ENCODE data around the gene NFE2L1.

Gene NFE2L1

GRCh38 chr17:48101012-48101720 is 53.0 kb downstream of the NFE2L1 start, which contains the start of gene CBX1:
TSS of gene CBX1 (minus strand) at chr17:48101478. CDS start at chr17:48077004, 24,474 bp downstream.
- Histone ChIP-seq H3K27ac (ENCODE audit: low read depth, low read length) (peak within 1 kb of the TSS; percentile 99), H3K18ac (ENCODE audit: low read length) (peak within 1 kb of the TSS; percentile 97), H2AK5ac (ENCODE audit: low read length) (peak within 1 kb of the TSS; percentile 74), H4K8ac (ENCODE audit: low read depth, low read length) (no peak within 1 kb of the TSS), H3K9ac (ENCODE audit: low read length) (peak within 1 kb of the TSS; percentile 98), H2BK15ac (replicated peaks; ENCODE audit: low read depth) (no peak within 1 kb of the TSS), H3K79me2 (ENCODE audit: control insufficient read depth, insufficient read depth, low read length) (peaks cover 34% of the 10 kb centered on the region), H3K4ac (ENCODE audit: low read depth, low read length) (peak within 1 kb of the TSS; percentile 90), H3K36me3 (ENCODE audit: control insufficient read depth, insufficient read depth, low read length) (no peaks in the 10 kb centered on the region), H3K4me3 (ENCODE audit: low read length) (peak within 1 kb of the TSS; percentile 95), H3K79me1 (ENCODE audit: low read length) (peaks cover 5% of the 10 kb centered on the region), H3K27me3 (ENCODE audit: insufficient read depth, low read length, poor library complexity) (no peaks in the 10 kb centered on the region), H3K4me1 (ENCODE audit: control insufficient read depth, low read depth, low read length) (peaks cover 3% of the 10 kb centered on the region), H2BK120ac (ENCODE audit: low read depth, low read length) (peak within 1 kb of the TSS; percentile 46), H3K56ac (ENCODE audit: low read length) (peak within 1 kb of the TSS; percentile 98), H3K4me2 (ENCODE audit: low read length) (peak within 1 kb of the TSS; percentile 90), H2BK5ac (ENCODE audit: low read length) (peak within 1 kb of the TSS; percentile 63), H4K5ac (ENCODE audit: low read length) (no peak within 1 kb of the TSS), H3K23ac (ENCODE audit: low read length) (peak within 1 kb of the TSS; percentile 48)
- DNase-seq: peak; percentile 98
- WGBS (ENCODE audit: extremely low coverage, insufficient coverage, low lambda C conversion rate): no CpG with 5 or more reads among the region's 79 CpGs

GRCh38 chr17:48102043-48102750 is 54.0 kb downstream of the NFE2L1 start:
- H3K18ac ChIP-seq (ENCODE audit: low read length): no peak overlapping the region
- no peak overlapping the region for H3K23ac ChIP-seq (ENCODE audit: low read length)
- peaks cover 3% of the 10 kb centered on the region for H3K4me1 ChIP-seq (ENCODE audit: control insufficient read depth, low read depth, low read length)
- no peak overlapping the region for H3K27ac ChIP-seq (ENCODE audit: low read depth, low read length)
- peaks cover 5% of the 10 kb centered on the region for H3K79me1 ChIP-seq (ENCODE audit: low read length)
- no peak overlapping the region for H3K4me3 ChIP-seq (ENCODE audit: low read length)
- no peaks in the 10 kb centered on the region for H3K27me3 ChIP-seq (ENCODE audit: insufficient read depth, low read length, poor library complexity)
- no peak overlapping the region for H2BK5ac ChIP-seq (ENCODE audit: low read length)
- no peak for DNase-seq
- H2BK15ac ChIP-seq (replicated peaks; ENCODE audit: low read depth): no peak overlapping the region
- H4K8ac ChIP-seq (ENCODE audit: low read depth, low read length): no peak overlapping the region
- peaks cover 24% of the 10 kb centered on the region for H3K79me2 ChIP-seq (ENCODE audit: control insufficient read depth, insufficient read depth, low read length)
- no peak overlapping the region for H3K4me2 ChIP-seq (ENCODE audit: low read length)
- H2AK5ac ChIP-seq (ENCODE audit: low read length): no peak overlapping the region
- WGBS (ENCODE audit: extremely low coverage, insufficient coverage, low lambda C conversion rate): no CpG with 5 or more reads among the region's 19 CpGs
- no peaks in the 10 kb centered on the region for H3K36me3 ChIP-seq (ENCODE audit: control insufficient read depth, insufficient read depth, low read length)
- no peak overlapping the region for H3K9ac ChIP-seq (ENCODE audit: low read length)
- H3K4ac ChIP-seq (ENCODE audit: low read depth, low read length): no peak overlapping the region
- H2BK120ac ChIP-seq (ENCODE audit: low read depth, low read length): no peak overlapping the region
- H3K56ac ChIP-seq (ENCODE audit: low read length): no peak overlapping the region
- no peak overlapping the region for H4K5ac ChIP-seq (ENCODE audit: low read length)

GRCh38 chr17:48102798-48103715 is 54.9 kb downstream of the NFE2L1 start:
- H3K4ac ChIP-seq (ENCODE audit: low read depth, low read length): no peak overlapping the region
- peaks cover 3% of the 10 kb centered on the region for H3K4me1 ChIP-seq (ENCODE audit: control insufficient read depth, low read depth, low read length)
- no peak overlapping the region for H3K4me3 ChIP-seq (ENCODE audit: low read length)
- H3K27ac ChIP-seq (ENCODE audit: low read depth, low read length): no peak overlapping the region
- H3K4me2 ChIP-seq (ENCODE audit: low read length): no peak overlapping the region
- H3K9ac ChIP-seq (ENCODE audit: low read length): no peak overlapping the region
- no peak overlapping the region for H2BK5ac ChIP-seq (ENCODE audit: low read length)
- H3K27me3 ChIP-seq (ENCODE audit: insufficient read depth, low read length, poor library complexity): no peaks in the 10 kb centered on the region
- peaks cover 20% of the 10 kb centered on the region for H3K79me2 ChIP-seq (ENCODE audit: control insufficient read depth, insufficient read depth, low read length)
- no peak overlapping the region for H3K23ac ChIP-seq (ENCODE audit: low read length)
- no peak overlapping the region for H2AK5ac ChIP-seq (ENCODE audit: low read length)
- H2BK15ac ChIP-seq (replicated peaks; ENCODE audit: low read depth): no peak overlapping the region
- H3K18ac ChIP-seq (ENCODE audit: low read length): no peak overlapping the region
- DNase-seq: no peak
- H3K79me1 ChIP-seq (ENCODE audit: low read length): peaks cover 3% of the 10 kb centered on the region
- no peak overlapping the region for H3K56ac ChIP-seq (ENCODE audit: low read length)
- no peak overlapping the region for H4K8ac ChIP-seq (ENCODE audit: low read depth, low read length)
- H2BK120ac ChIP-seq (ENCODE audit: low read depth, low read length): no peak overlapping the region
- H4K5ac ChIP-seq (ENCODE audit: low read length): no peak overlapping the region
- WGBS (ENCODE audit: extremely low coverage, insufficient coverage, low lambda C conversion rate): no CpG with 5 or more reads among the region's 14 CpGs
- no peaks in the 10 kb centered on the region for H3K36me3 ChIP-seq (ENCODE audit: control insufficient read depth, insufficient read depth, low read length)

- Histone ChIP-seq H4K5ac (ENCODE audit: low read length) (no peak overlapping the region), H2AK5ac (ENCODE audit: low read length) (no peak overlapping the region), H3K4me1 (ENCODE audit: control insufficient read depth, low read depth, low read length) (peaks cover 2% of the 10 kb centered on the region), H2BK5ac (ENCODE audit: low read length) (no peak overlapping the region), H4K8ac (ENCODE audit: low read depth, low read length) (no peak overlapping the region), H3K23ac (ENCODE audit: low read length) (no peak overlapping the region), H3K18ac (ENCODE audit: low read length) (no peak overlapping the region), H2BK15ac (replicated peaks; ENCODE audit: low read depth) (no peak overlapping the region), H3K79me2 (ENCODE audit: control insufficient read depth, insufficient read depth, low read length) (peaks cover 13% of the 10 kb centered on the region), H3K4me3 (ENCODE audit: low read length) (no peak overlapping the region), H3K56ac (ENCODE audit: low read length) (no peak overlapping the region), H3K4me2 (ENCODE audit: low read length) (no peak overlapping the region), H3K27me3 (ENCODE audit: insufficient read depth, low read length, poor library complexity) (no peaks in the 10 kb centered on the region), H2BK120ac (ENCODE audit: low read depth, low read length) (no peak overlapping the region), H3K4ac (ENCODE audit: low read depth, low read length) (no peak overlapping the region), H3K27ac (ENCODE audit: low read depth, low read length) (no peak overlapping the region), H3K9ac (ENCODE audit: low read length) (no peak overlapping the region), H3K79me1 (ENCODE audit: low read length) (peaks cover 3% of the 10 kb centered on the region), H3K36me3 (ENCODE audit: control insufficient read depth, insufficient read depth, low read length) (no peaks in the 10 kb centered on the region)
- no peak for DNase-seq
- no CpG with 5 or more reads among the region's 7 CpGs for WGBS (ENCODE audit: extremely low coverage, insufficient coverage, low lambda C conversion rate)
Observed at GRCh38 chr17:48104440-48104839, 56.3 kb downstream of the NFE2L1 start.

DNA sequence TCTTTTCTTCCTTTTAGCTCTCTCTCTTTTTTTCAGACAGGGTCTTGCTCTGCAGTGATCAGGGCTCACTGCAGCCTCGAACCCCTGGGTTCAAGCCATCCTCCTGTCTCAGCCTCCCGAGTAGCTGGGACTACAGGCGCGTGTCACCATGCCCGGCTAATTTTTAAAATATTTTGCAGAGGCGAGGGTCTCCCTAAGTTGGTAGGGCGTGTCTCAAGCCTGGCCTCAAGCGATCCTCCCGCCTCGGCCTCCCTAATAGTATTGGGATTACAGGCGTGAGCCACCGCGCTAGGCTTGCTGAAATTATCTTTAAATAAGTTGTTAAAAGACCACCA is 58.6 kb downstream of the NFE2L1 start:
- H4K5ac ChIP-seq (ENCODE audit: low read length): no peak overlapping the region
- DNase-seq: no peak
- no peaks in the 10 kb centered on the region for H3K36me3 ChIP-seq (ENCODE audit: control insufficient read depth, insufficient read depth, low read length)
- no peak overlapping the region for H3K18ac ChIP-seq (ENCODE audit: low read length)
- peaks cover 5% of the 10 kb centered on the region for H3K79me1 ChIP-seq (ENCODE audit: low read length)
- H3K27me3 ChIP-seq (ENCODE audit: insufficient read depth, low read length, poor library complexity): no peaks in the 10 kb centered on the region
- no peak overlapping the region for H2BK15ac ChIP-seq (replicated peaks; ENCODE audit: low read depth)
- H3K4me2 ChIP-seq (ENCODE audit: low read length): peak overlapping the region; percentile 99
- no peak overlapping the region for H3K23ac ChIP-seq (ENCODE audit: low read length)
- H3K56ac ChIP-seq (ENCODE audit: low read length): peak overlapping the region; percentile 91
- no peak overlapping the region for H2BK120ac ChIP-seq (ENCODE audit: low read depth, low read length)
- H4K8ac ChIP-seq (ENCODE audit: low read depth, low read length): no peak overlapping the region
- no peak overlapping the region for H3K4ac ChIP-seq (ENCODE audit: low read depth, low read length)
- H2AK5ac ChIP-seq (ENCODE audit: low read length): no peak overlapping the region
- no CpG with 5 or more reads among the region's 13 CpGs for WGBS (ENCODE audit: extremely low coverage, insufficient coverage, low lambda C conversion rate)
- peaks cover 12% of the 10 kb centered on the region for H3K79me2 ChIP-seq (ENCODE audit: control insufficient read depth, insufficient read depth, low read length)
- peak overlapping the region; percentile 74 for H3K4me3 ChIP-seq (ENCODE audit: low read length)
- no peak overlapping the region for H2BK5ac ChIP-seq (ENCODE audit: low read length)
- H3K4me1 ChIP-seq (ENCODE audit: control insufficient read depth, low read depth, low read length): no peaks in the 10 kb centered on the region
- peak overlapping the region; percentile 87 for H3K9ac ChIP-seq (ENCODE audit: low read length)
- H3K27ac ChIP-seq (ENCODE audit: low read depth, low read length): no peak overlapping the region
